ENCODE data around the gene CLN6.
"Not testable (repeated sequence)": the region's sequence is repeated elsewhere in the genome, so short reads cannot be mapped to it uniquely, and the experiment has no call there.

The CLN6 gene

GRCh38 chr15:68202994-68203393, 26.5 kb downstream of the CLN6 start:
- peaks cover 10% of the 10 kb centered on the region for H3K36me3 Mint-ChIP-seq
- H3K27ac Mint-ChIP-seq, H3K9me3 Mint-ChIP-seq, CTCF ChIA-PET, H3K27me3 Mint-ChIP-seq, DNase-seq, H3K4me3 Mint-ChIP-seq: not testable (repeated sequence)
- H3K4me1 Mint-ChIP-seq = peaks cover 27% of the 10 kb centered on the region

GRCh38 chr15:68201879-68202261, 27.7 kb downstream of the CLN6 start:
- no peak overlapping the region for H3K27ac Mint-ChIP-seq

GRCh38 chr15:68201153-68201878, 28.2 kb downstream of the CLN6 start:
- H3K27ac Mint-ChIP-seq = no peak overlapping the region
- H3K4me3 Mint-ChIP-seq = no peak overlapping the region
- CTCF ChIA-PET = no interaction called here
- H3K4me1 Mint-ChIP-seq = peaks cover 21% of the 10 kb centered on the region
- H3K9me3 Mint-ChIP-seq = no peaks in the 10 kb centered on the region
- DNase-seq = no peak
- H3K27me3 Mint-ChIP-seq = no peaks in the 10 kb centered on the region
- peaks cover 7% of the 10 kb centered on the region for H3K36me3 Mint-ChIP-seq

More at GRCh38 chr15:68201879-68202261, 27.7 kb downstream of the CLN6 start:
- CTCF ChIA-PET = no interaction called here
- no peak for DNase-seq
- Mint-ChIP-seq H3K4me1 (peaks cover 22% of the 10 kb centered on the region), H3K27me3 (no peaks in the 10 kb centered on the region), H3K4me3 (no peak overlapping the region), H3K9me3 (no peaks in the 10 kb centered on the region), H3K36me3 (peaks cover 7% of the 10 kb centered on the region)

GRCh38 chr15:68200016-68200861, 29.3 kb downstream of the CLN6 start:
- H3K4me3 Mint-ChIP-seq = no peak overlapping the region
- no peak for DNase-seq
- no peaks in the 10 kb centered on the region for H3K27me3 Mint-ChIP-seq
- no peaks in the 10 kb centered on the region for H3K9me3 Mint-ChIP-seq
- CTCF ChIA-PET = no interaction called here
- peaks cover 13% of the 10 kb centered on the region for H3K4me1 Mint-ChIP-seq
- H3K36me3 Mint-ChIP-seq = peaks cover 12% of the 10 kb centered on the region
- H3K27ac Mint-ChIP-seq = no peak overlapping the region

- no peaks in the 10 kb centered on the region for H3K27me3 Mint-ChIP-seq
- H3K36me3 Mint-ChIP-seq = peaks cover 16% of the 10 kb centered on the region
- CTCF ChIA-PET = no interaction called here
- no peak overlapping the region for H3K4me3 Mint-ChIP-seq
- no peak overlapping the region for H3K27ac Mint-ChIP-seq
- H3K4me1 Mint-ChIP-seq = peaks cover 4% of the 10 kb centered on the region
- no peak for DNase-seq
- H3K9me3 Mint-ChIP-seq = no peaks in the 10 kb centered on the region
Measured at GRCh38 chr15:68199340-68199739, 30.2 kb downstream of the CLN6 start.

GRCh38 chr15:68197661-68198437, 31.7 kb downstream of the CLN6 start:
- H3K4me1 Mint-ChIP-seq = no peaks in the 10 kb centered on the region
- H3K36me3 Mint-ChIP-seq = peaks cover 26% of the 10 kb centered on the region
- CTCF ChIA-PET = no interaction called here

GRCh38 chr15:68197170-68197492, 32.4 kb downstream of the CLN6 start:
- Mint-ChIP-seq H3K9me3 (no peaks in the 10 kb centered on the region), H3K4me1 (no peaks in the 10 kb centered on the region), H3K36me3 (peaks cover 32% of the 10 kb centered on the region), H3K4me3 (no peak overlapping the region), H3K27ac (no peak overlapping the region), H3K27me3 (no peaks in the 10 kb centered on the region)
- CTCF ChIA-PET = no interaction called here
- DNase-seq = no peak

More at GRCh38 chr15:68197661-68198437, 31.7 kb downstream of the CLN6 start:
- no peaks in the 10 kb centered on the region for H3K9me3 Mint-ChIP-seq
- no peak overlapping the region for H3K27ac Mint-ChIP-seq
- DNase-seq = no peak
- H3K27me3 Mint-ChIP-seq = no peaks in the 10 kb centered on the region
- no peak overlapping the region for H3K4me3 Mint-ChIP-seq

- no peaks in the 10 kb centered on the region for H3K27me3 Mint-ChIP-seq
- DNase-seq = no peak
- no peak overlapping the region for H3K4me3 Mint-ChIP-seq
- H3K36me3 Mint-ChIP-seq = peaks cover 34% of the 10 kb centered on the region
- CTCF ChIA-PET = interaction anchor here (0.7 kb wide), 1 partner anchor 14 kb away, joined by 3 read pairs; no protein-coding TSS in a partner anchor
- no peaks in the 10 kb centered on the region for H3K9me3 Mint-ChIP-seq
- no peaks in the 10 kb centered on the region for H3K4me1 Mint-ChIP-seq
- H3K27ac Mint-ChIP-seq = no peak overlapping the region
Measured at GRCh38 chr15:68196445-68197169, 32.9 kb downstream of the CLN6 start.

- Mint-ChIP-seq H3K27me3 (no peaks in the 10 kb centered on the region), H3K4me1 (no peaks in the 10 kb centered on the region), H3K27ac (no peak overlapping the region), H3K36me3 (peaks cover 34% of the 10 kb centered on the region), H3K9me3 (no peaks in the 10 kb centered on the region), H3K4me3 (no peak overlapping the region)
- no peak for DNase-seq
- CTCF ChIA-PET = interaction anchor here (0.6 to 0.9 kb wide), 3 partner anchors 15 to 17 kb away, joined by 3 read pairs; no protein-coding TSS in a partner anchor
Measured at GRCh38 chr15:68195336-68196112, 34.0 kb downstream of the CLN6 start.

GRCh38 chr15:68192804-68193486, 36.6 kb downstream of the CLN6 start:
- no peak overlapping the region for H3K4me3 Mint-ChIP-seq
- no peaks in the 10 kb centered on the region for H3K9me3 Mint-ChIP-seq
- no peaks in the 10 kb centered on the region for H3K27me3 Mint-ChIP-seq
- no peaks in the 10 kb centered on the region for H3K4me1 Mint-ChIP-seq
- no peak for DNase-seq
- no peak overlapping the region for H3K27ac Mint-ChIP-seq
- CTCF ChIA-PET = interaction anchor here (0.6 to 1.2 kb wide), 3 partner anchors 16 to 114 kb away, joined by 3 read pairs; no protein-coding TSS in a partner anchor
- H3K36me3 Mint-ChIP-seq = peaks cover 43% of the 10 kb centered on the region

GRCh38 chr15:68192117-68192516, 37.4 kb downstream of the CLN6 start:
- peaks cover 45% of the 10 kb centered on the region for H3K36me3 Mint-ChIP-seq

GRCh38 chr15:68191555-68191954, 38.0 kb downstream of the CLN6 start:
- CTCF ChIA-PET = no interaction called here

More at GRCh38 chr15:68192117-68192516, 37.4 kb downstream of the CLN6 start:
- Mint-ChIP-seq H3K27me3 (no peaks in the 10 kb centered on the region), H3K4me1 (no peaks in the 10 kb centered on the region), H3K27ac (no peak overlapping the region), H3K4me3 (no peak overlapping the region), H3K9me3 (no peaks in the 10 kb centered on the region)
- DNase-seq = no peak
- CTCF ChIA-PET = no interaction called here

GRCh38 chr15:68190048-68190447, 39.5 kb downstream of the CLN6 start:
- CTCF ChIA-PET = no interaction called here
- no peaks in the 10 kb centered on the region for H3K9me3 Mint-ChIP-seq
- DNase-seq = no peak
- no peaks in the 10 kb centered on the region for H3K27me3 Mint-ChIP-seq
- H3K4me3 Mint-ChIP-seq = no peak overlapping the region
- H3K4me1 Mint-ChIP-seq = no peaks in the 10 kb centered on the region
- H3K36me3 Mint-ChIP-seq = peaks cover 47% of the 10 kb centered on the region
- no peak overlapping the region for H3K27ac Mint-ChIP-seq

More at GRCh38 chr15:68191555-68191954, 38.0 kb downstream of the CLN6 start:
- no peak overlapping the region for H3K4me3 Mint-ChIP-seq
- H3K36me3 Mint-ChIP-seq = peaks cover 45% of the 10 kb centered on the region
- H3K4me1 Mint-ChIP-seq = no peaks in the 10 kb centered on the region
- DNase-seq = no peak
- no peaks in the 10 kb centered on the region for H3K9me3 Mint-ChIP-seq
- H3K27ac Mint-ChIP-seq = no peak overlapping the region
- H3K27me3 Mint-ChIP-seq = no peaks in the 10 kb centered on the region

Data from activated naive CD4-positive, alpha-beta T cell treated with anti-CD3 and anti-CD28 coated beads, Interleukin-2, amount 10 ng/mL, durations not matched to agents 7 days and 5 days (primary cell).